ENCODE results near the gene CYP19A1.
"Not testable (repeated sequence)": the region's sequence is repeated elsewhere in the genome, so short reads cannot be mapped to it uniquely, and the experiment has no call there.

The CYP19A1 gene

GRCh38 chr15:51205050-51205975, 133.1 kb downstream of the CYP19A1 start:
- no peak for DNase-seq (ENCODE audit: low read depth)

- no peak for DNase-seq (ENCODE audit: low read depth)
These were observed 134.6 kb downstream of the CYP19A1 start for GRCh38 chr15:51203797-51204196.

- DNase-seq (ENCODE audit: low read depth): no peak
These were observed 135.6 kb downstream of the CYP19A1 start for GRCh38 chr15:51202783-51203182.

GRCh38 chr15:51201581-51201980, 136.8 kb downstream of the CYP19A1 start:
- no peak for DNase-seq (ENCODE audit: low read depth)

- no peak for DNase-seq (ENCODE audit: low read depth)
These were observed 137.6 kb downstream of the CYP19A1 start for GRCh38 chr15:51200792-51201191.

GRCh38 chr15:51199541-51199940, 138.9 kb downstream of the CYP19A1 start:
- DNase-seq (ENCODE audit: low read depth): no peak

GRCh38 chr15:51198701-51199232, 139.6 kb downstream of the CYP19A1 start:
- DNase-seq (ENCODE audit: low read depth): no peak

GRCh38 chr15:51195459-51195858, 142.9 kb downstream of the CYP19A1 start:
- DNase-seq (ENCODE audit: low read depth): no peak

GRCh38 chr15:51193979-51194378, 144.4 kb downstream of the CYP19A1 start:
- no peak for DNase-seq (ENCODE audit: low read depth)

- DNase-seq (ENCODE audit: low read depth): no peak
These were observed 144.9 kb downstream of the CYP19A1 start for GRCh38 chr15:51193526-51193925.

- DNase-seq (ENCODE audit: low read depth): peak; percentile 61
These were observed 145.7 kb downstream of the CYP19A1 start for GRCh38 chr15:51192521-51193280.

GRCh38 chr15:51191766-51192165, 146.6 kb downstream of the CYP19A1 start:
- DNase-seq (ENCODE audit: low read depth): no peak

- DNase-seq (ENCODE audit: low read depth): no peak
These were observed 147.2 kb downstream of the CYP19A1 start for GRCh38 chr15:51191072-51191670.

GRCh38 chr15:51190424-51191068, 147.8 kb downstream of the CYP19A1 start:
- no peak for DNase-seq (ENCODE audit: low read depth)

GRCh38 chr15:51189669-51190385, 148.6 kb downstream of the CYP19A1 start:
- DNase-seq (ENCODE audit: low read depth): no peak

GRCh38 chr15:51188791-51189190, 149.6 kb downstream of the CYP19A1 start:
- DNase-seq (ENCODE audit: low read depth): not testable (repeated sequence)

GRCh38 chr15:51186891-51187290, 151.5 kb downstream of the CYP19A1 start:
- no peak for DNase-seq (ENCODE audit: low read depth)

- DNase-seq (ENCODE audit: low read depth): no peak
These were observed 152.2 kb downstream of the CYP19A1 start for GRCh38 chr15:51186181-51186705.

GRCh38 chr15:51185213-51186159, 152.9 kb downstream of the CYP19A1 start:
- no peak for DNase-seq (ENCODE audit: low read depth)

GRCh38 chr15:51184627-51185026, 153.8 kb downstream of the CYP19A1 start:
- DNase-seq (ENCODE audit: low read depth): no peak

Data from activated T-cell treated with anti-CD3 and anti-CD28 coated beads for 1 hour (primary cell).